Astrocyte (in vitro differentiated cells and primary cell): ENCODE results near the gene CCR5. TPM values are rescaled to one million over a fixed set of nuclear protein-coding genes. Genes with fewer than 3 reads are reported as not detected.
"Not testable (repeated sequence)": the region's sequence is repeated elsewhere in the genome, so short reads cannot be mapped to it uniquely, and the experiment has no call there.

Experiments used
- DNase-seq: peaks from one replicate; pipeline ENCODE4 v3.0.0-alpha.2; 2010; ENCODE audit warnings: low read depth
- FAIRE-seq: peaks from 2 replicates; lab custom pipeline; 2011; peaks lifted over from hg19 to GRCh38; lab: Jason Lieb, UNC
- H2AFZ ChIP-seq: 2 replicates; pipeline ENCODE4 v1.6.0; 2012; ENCODE audit warnings: low read depth, low read length, inconsistent platforms
- H3K27ac ChIP-seq: 2 replicates; pipeline ENCODE4 v1.5.1; 2011; ENCODE audit warnings: low read depth, low read length, inconsistent platforms
- H3K27me3 ChIP-seq: 2 replicates; pipeline ENCODE4 v1.6.0; 2011; ENCODE audit warnings: low read length, inconsistent platforms; ENCODE audit not compliant: insufficient read depth
- H3K36me3 ChIP-seq: 2 replicates; pipeline ENCODE4 v1.5.1; 2011; ENCODE audit warnings: low read length, inconsistent platforms; ENCODE audit not compliant: insufficient read depth
- H3K4me1 ChIP-seq: 2 replicates; pipeline ENCODE4 v1.5.1; 2011; ENCODE audit warnings: low read length, inconsistent platforms; ENCODE audit not compliant: insufficient read depth
- H3K4me2 ChIP-seq: 2 replicates; pipeline ENCODE4 v1.6.0; 2012; ENCODE audit warnings: low read length, inconsistent platforms
- H3K4me3 ChIP-seq: 2 replicates; pipeline ENCODE4 v1.5.1; 2011; ENCODE audit warnings: low read depth, mild to moderate bottlenecking, low read length, inconsistent platforms; ENCODE audit not compliant: insufficient read depth
- H3K79me2 ChIP-seq: 2 replicates; pipeline ENCODE4 v1.6.0; 2012; ENCODE audit warnings: mild to moderate bottlenecking, low read length, inconsistent platforms; ENCODE audit not compliant: insufficient read depth
- H3K9ac ChIP-seq: 2 replicates; pipeline ENCODE4 v1.6.0; 2012; ENCODE audit warnings: mild to moderate bottlenecking, low read length, inconsistent platforms
- H3K9me3 ChIP-seq: 2 replicates; pipeline ENCODE4 v1.5.1; 2012; ENCODE audit warnings: low read depth, mild to moderate bottlenecking, low read length, inconsistent platforms; ENCODE audit not compliant: insufficient read depth
- H4K20me1 ChIP-seq: 2 replicates; pipeline ENCODE4 v1.6.0; 2012; ENCODE audit warnings: low read length, inconsistent platforms; ENCODE audit not compliant: insufficient read depth
- H3K27ac Mint-ChIP-seq: one replicate; pipeline ENCODE4 v1.8.0; 2021; ENCODE audit warnings: mild to moderate bottlenecking, mixed read lengths; ENCODE audit not compliant: unreplicated experiment
- H3K27me3 Mint-ChIP-seq: one replicate; pipeline ENCODE4 v1.8.0; 2021; ENCODE audit warnings: low read depth, mixed read lengths; ENCODE audit not compliant: unreplicated experiment
- H3K36me3 Mint-ChIP-seq: one replicate; pipeline ENCODE4 v1.8.0; 2021; ENCODE audit warnings: low read depth, mixed read lengths; ENCODE audit not compliant: unreplicated experiment
- H3K4me1 Mint-ChIP-seq: one replicate; pipeline ENCODE4 v1.8.0; 2021; ENCODE audit warnings: low read depth, mixed read lengths; ENCODE audit not compliant: unreplicated experiment
- H3K4me3 Mint-ChIP-seq: one replicate; pipeline ENCODE4 v1.8.0; 2021; ENCODE audit warnings: mild to moderate bottlenecking, moderate library complexity, mixed read lengths; ENCODE audit not compliant: unreplicated experiment
- H3K9me3 Mint-ChIP-seq: one replicate; pipeline ENCODE4 v1.8.0; 2021; ENCODE audit warnings: mild to moderate bottlenecking, mixed read lengths; ENCODE audit not compliant: unreplicated experiment
- CTCF ChIP-seq: IDR thresholded peaks from 2 replicates; pipeline ENCODE4 v1.5.1; 2011; ENCODE audit warnings: low read depth, mild to moderate bottlenecking, inconsistent platforms, low read length, moderate library complexity; ENCODE audit not compliant: insufficient read depth
- EZH2 ChIP-seq: IDR thresholded peaks from 2 replicates; pipeline ENCODE4 v1.6.1; 2012; ENCODE audit warnings: mild to moderate bottlenecking, low read length, inconsistent platforms; ENCODE audit not compliant: insufficient read depth
- total RNA-seq: library from RNA; stranded (reverse); gene quantifications from 2 replicates; pipeline ENCODE4 v1.2.1, GENCODE V29; 2021

CCR5 gene
- total RNA-seq, 1 donor from 2014 or later: not detected

- peaks cover 16% of the 10 kb centered on the region for H3K4me1 Mint-ChIP-seq
- Histone ChIP-seq H3K9ac (no peak overlapping the region), H3K4me1 (no peaks in the 10 kb centered on the region), H4K20me1 (no peaks in the 10 kb centered on the region), H3K27me3 (peaks cover 7% of the 10 kb centered on the region), H3K36me3 (no peaks in the 10 kb centered on the region), H3K79me2 (no peaks in the 10 kb centered on the region), H3K4me2 (peak overlapping the region; percentile 27), H3K27ac (no peak overlapping the region), H3K4me3 (no peak overlapping the region), H2AFZ (peak overlapping the region; percentile 12), H3K9me3 (no peaks in the 10 kb centered on the region)
- peak overlapping the region; percentile 88 for H3K27ac Mint-ChIP-seq
- H3K27me3 Mint-ChIP-seq: no peaks in the 10 kb centered on the region
- TF ChIP-seq EZH2 (no peak), CTCF (no peak)
- FAIRE-seq (no peak), DNase-seq (peak; percentile 39)
- H3K36me3 Mint-ChIP-seq: no peaks in the 10 kb centered on the region
- H3K9me3 Mint-ChIP-seq: no peaks in the 10 kb centered on the region
- no peak overlapping the region for H3K4me3 Mint-ChIP-seq
These were observed 15.5 kb downstream of the CCR5 start for GRCh38 chr3:46386205-46386604.

GRCh38 chr3:46388847-46389246 is 18.1 kb downstream of the CCR5 start:
- DNase-seq: not testable (repeated sequence)

GRCh38 chr3:46389306-46389705 is 18.6 kb downstream of the CCR5 start:
- TF ChIP-seq CTCF (no peak), EZH2 (no peak)
- Mint-ChIP-seq H3K27ac (no peak overlapping the region), H3K4me1 (peaks cover 13% of the 10 kb centered on the region), H3K9me3 (peaks cover 3% of the 10 kb centered on the region), H3K36me3 (no peaks in the 10 kb centered on the region), H3K27me3 (no peaks in the 10 kb centered on the region), H3K4me3 (no peak overlapping the region)
- no peak overlapping the region for H2AFZ ChIP-seq
- no peak overlapping the region for H3K9ac ChIP-seq
- H3K27ac ChIP-seq: no peak overlapping the region
- H3K79me2 ChIP-seq: no peaks in the 10 kb centered on the region
- no peaks in the 10 kb centered on the region for H3K36me3 ChIP-seq
- H3K9me3 ChIP-seq: no peaks in the 10 kb centered on the region
- H3K27me3 ChIP-seq: peaks cover 3% of the 10 kb centered on the region
- H3K4me2 ChIP-seq: no peak overlapping the region
- H3K4me1 ChIP-seq: no peaks in the 10 kb centered on the region
- H4K20me1 ChIP-seq: no peaks in the 10 kb centered on the region
- no peak overlapping the region for H3K4me3 ChIP-seq
- FAIRE-seq (no peak), DNase-seq (no peak)

More at GRCh38 chr3:46388847-46389246, 18.1 kb downstream of the CCR5 start:
- not testable (repeated sequence) for H3K36me3 ChIP-seq, H3K27me3 Mint-ChIP-seq, FAIRE-seq, H3K4me3 Mint-ChIP-seq, H3K27ac Mint-ChIP-seq, H2AFZ ChIP-seq, H3K27ac ChIP-seq, H3K36me3 Mint-ChIP-seq, H3K27me3 ChIP-seq, H3K9ac ChIP-seq, H3K79me2 ChIP-seq, H3K9me3 ChIP-seq, H3K4me1 ChIP-seq, H3K4me2 ChIP-seq, H4K20me1 ChIP-seq, H3K4me3 ChIP-seq, H3K9me3 Mint-ChIP-seq
- H3K4me1 Mint-ChIP-seq: peaks cover 16% of the 10 kb centered on the region

- not testable (repeated sequence) for FAIRE-seq, H3K27me3 ChIP-seq
These were observed 20.8 kb downstream of the CCR5 start for GRCh38 chr3:46391526-46391925.

More at GRCh38 chr3:46391526-46391925, 20.8 kb downstream of the CCR5 start:
- not testable (repeated sequence) for H3K27ac ChIP-seq, H3K9me3 Mint-ChIP-seq, H3K9ac ChIP-seq, H4K20me1 ChIP-seq, H3K4me1 ChIP-seq, H3K27me3 Mint-ChIP-seq, H3K4me3 ChIP-seq, H2AFZ ChIP-seq, H3K4me3 Mint-ChIP-seq, H3K27ac Mint-ChIP-seq, H3K36me3 Mint-ChIP-seq, DNase-seq, H3K4me2 ChIP-seq, H3K9me3 ChIP-seq, H3K36me3 ChIP-seq, H3K79me2 ChIP-seq
- peaks cover 17% of the 10 kb centered on the region for H3K4me1 Mint-ChIP-seq
